IPS-15b (cell line): ENCODE measurements around the gene PAF1.

Experiments used
- H3K27me3 ChIP-seq: one replicate; pipeline ENCODE4 v1.6.1; 2013; ENCODE audit warnings: low read length; ENCODE audit not compliant: control insufficient read depth, insufficient read depth
- H3K36me3 ChIP-seq: one replicate; pipeline ENCODE4 v1.6.1; 2013; ENCODE audit warnings: low read length; ENCODE audit not compliant: control insufficient read depth, insufficient read depth
- H3K4me1 ChIP-seq: one replicate; pipeline ENCODE4 v1.6.1; 2013; ENCODE audit warnings: mild to moderate bottlenecking, low read length; ENCODE audit not compliant: control insufficient read depth, insufficient read depth
- H3K4me3 ChIP-seq: one replicate; pipeline ENCODE4 v1.5.1; 2013; ENCODE audit warnings: low read depth, low read length
- H3K9ac ChIP-seq: one replicate; pipeline ENCODE4 v1.6.1; 2013; ENCODE audit warnings: low read depth, mild to moderate bottlenecking, low read length
- H3K9me3 ChIP-seq: one replicate; pipeline ENCODE4 v1.6.1; 2013; ENCODE audit warnings: mild to moderate bottlenecking, low read length; ENCODE audit not compliant: control insufficient read depth, insufficient read depth

PAF1 gene

DNA sequence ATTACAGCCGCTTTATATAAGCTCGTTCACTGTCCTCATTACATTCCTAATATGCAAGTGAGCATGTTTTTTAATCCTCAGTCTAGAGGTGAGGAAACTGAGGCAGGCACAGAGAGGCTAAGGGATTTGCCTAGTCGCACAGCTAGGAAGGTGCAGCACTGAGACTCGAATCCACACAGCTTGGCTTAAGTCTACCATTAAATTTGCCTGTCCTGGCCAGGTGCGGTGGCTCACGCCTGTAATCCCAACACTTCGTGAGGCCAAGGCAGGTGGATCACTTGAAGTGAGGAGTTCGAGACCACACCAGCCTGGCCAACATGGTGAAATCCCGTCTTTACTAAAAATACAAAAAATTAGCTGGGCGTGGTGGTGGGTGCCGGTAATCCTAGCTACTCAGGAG is 36.8 kb upstream of the PAF1 start:
- no peak overlapping the region for H3K4me3 ChIP-seq

DNA sequence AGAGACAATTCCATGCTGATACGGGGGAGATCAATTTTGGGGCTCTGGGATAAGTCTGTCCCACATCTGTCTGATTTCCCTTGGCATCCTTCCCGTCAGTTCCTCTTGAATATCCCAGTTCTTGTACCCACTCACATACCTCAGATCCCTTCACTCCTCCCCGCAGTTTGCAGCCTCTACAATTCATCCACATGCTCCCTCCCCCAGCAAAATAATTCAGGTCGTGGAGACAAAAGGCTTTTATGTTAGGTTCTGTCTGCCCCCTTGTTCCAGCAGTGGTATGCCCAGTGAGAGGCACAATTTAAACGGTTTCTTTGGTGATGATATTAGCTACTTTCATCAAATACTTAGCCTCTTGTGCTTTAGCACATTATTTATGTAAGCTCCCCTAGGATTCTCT is 35.3 kb upstream of the PAF1 start:
- H3K4me1 ChIP-seq = peaks cover 15% of the 10 kb centered on the region
- H3K27me3 ChIP-seq = no peaks in the 10 kb centered on the region
- H3K9ac ChIP-seq = no peak overlapping the region
- H3K4me3 ChIP-seq = no peak overlapping the region
- H3K9me3 ChIP-seq = no peaks in the 10 kb centered on the region
- peaks cover 20% of the 10 kb centered on the region for H3K36me3 ChIP-seq

More for the DNA sequence above, 36.8 kb upstream of the PAF1 start:
- no peak overlapping the region for H3K9ac ChIP-seq
- H3K4me1 ChIP-seq = peaks cover 15% of the 10 kb centered on the region
- H3K9me3 ChIP-seq = no peaks in the 10 kb centered on the region
- H3K27me3 ChIP-seq = no peaks in the 10 kb centered on the region
- peaks cover 19% of the 10 kb centered on the region for H3K36me3 ChIP-seq

DNA sequence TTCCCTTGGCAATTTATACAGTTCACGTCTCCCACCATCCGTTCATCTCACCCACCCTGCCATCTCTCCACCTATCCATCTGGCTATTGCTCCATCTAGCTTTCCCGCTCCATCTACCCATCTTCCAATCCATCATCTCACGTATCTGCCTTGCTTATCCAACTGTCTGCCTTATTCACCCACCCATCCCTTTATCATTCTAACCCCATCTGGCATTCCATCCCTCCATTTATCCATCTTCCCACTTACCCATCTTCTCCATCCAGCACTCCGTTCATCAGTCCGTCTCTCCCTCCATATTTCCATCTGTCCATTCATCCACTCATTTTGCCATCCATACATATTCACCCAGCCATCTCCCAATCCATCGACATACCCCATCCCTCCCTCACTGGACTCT is 34.8 kb upstream of the PAF1 start:
- no peaks in the 10 kb centered on the region for H3K9me3 ChIP-seq
- H3K4me3 ChIP-seq = no peak overlapping the region
- no peaks in the 10 kb centered on the region for H3K27me3 ChIP-seq
- peaks cover 11% of the 10 kb centered on the region for H3K4me1 ChIP-seq
- peaks cover 21% of the 10 kb centered on the region for H3K36me3 ChIP-seq
- H3K9ac ChIP-seq = no peak overlapping the region

DNA sequence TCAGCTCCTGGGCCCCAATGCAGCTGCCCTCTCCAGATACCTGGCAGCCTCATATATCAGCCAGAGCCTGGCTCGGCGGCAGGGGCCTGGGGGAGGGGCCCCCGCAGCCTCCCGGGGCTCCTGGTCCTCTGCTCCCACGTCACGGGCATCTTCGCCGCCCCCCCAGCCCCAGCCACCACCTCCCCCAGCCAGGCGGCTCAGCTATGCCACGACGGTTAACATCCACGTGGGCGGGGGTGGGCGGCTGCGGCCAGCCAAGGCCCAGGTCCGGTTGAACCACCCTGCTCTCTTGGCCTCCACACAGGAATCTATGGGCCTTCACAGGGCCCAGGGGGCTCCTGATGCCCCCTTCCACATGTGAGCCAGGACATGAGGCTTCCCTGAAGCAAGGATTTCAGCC is 34.0 kb upstream of the PAF1 start:
- no peak overlapping the region for H3K9ac ChIP-seq
- no peak overlapping the region for H3K4me3 ChIP-seq
- H3K9me3 ChIP-seq = no peaks in the 10 kb centered on the region
- no peaks in the 10 kb centered on the region for H3K27me3 ChIP-seq
- peaks cover 10% of the 10 kb centered on the region for H3K4me1 ChIP-seq
- H3K36me3 ChIP-seq = peaks cover 28% of the 10 kb centered on the region

DNA sequence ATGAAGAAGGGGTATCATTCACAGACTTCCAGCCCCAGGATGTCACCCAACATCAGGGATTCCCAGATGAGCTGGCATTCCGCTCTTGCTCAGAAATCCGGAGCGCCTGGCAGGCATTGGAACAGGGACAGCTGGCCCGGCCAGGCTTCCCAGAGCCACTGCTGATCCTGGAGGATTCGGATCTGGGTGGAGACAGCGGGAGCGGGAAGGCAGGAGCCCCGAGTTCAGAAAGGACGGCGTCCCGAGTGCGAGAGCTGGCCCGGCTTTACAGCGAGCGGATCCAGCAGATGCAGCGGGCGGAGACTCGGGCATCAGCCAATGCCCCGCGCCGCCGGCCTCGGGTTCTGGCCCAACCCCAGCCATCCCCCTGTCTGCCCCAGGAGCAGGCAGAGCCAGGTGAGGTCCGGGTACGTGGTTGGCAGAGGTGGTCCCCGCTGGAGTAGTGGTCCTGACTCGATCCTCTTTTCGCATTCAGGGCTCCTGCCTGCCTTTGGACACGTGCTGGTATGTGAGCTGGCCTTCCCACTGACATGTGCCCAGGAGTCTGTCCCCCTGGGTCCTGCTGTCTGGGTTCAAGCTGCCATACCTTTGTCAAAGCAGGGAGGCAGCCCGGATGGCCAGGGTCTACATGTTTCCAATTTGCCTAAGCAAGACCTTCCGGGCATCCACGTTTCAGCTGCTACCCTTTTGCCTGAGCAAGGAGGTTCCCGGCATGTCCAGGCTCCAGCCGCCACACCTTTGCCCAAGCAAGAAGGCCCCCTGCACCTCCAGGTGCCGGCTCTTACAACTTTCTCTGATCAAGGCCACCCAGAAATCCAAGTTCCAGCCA is 32.6 kb upstream of the PAF1 start:
- H3K36me3 ChIP-seq = peaks cover 36% of the 10 kb centered on the region
- H3K4me3 ChIP-seq = no peak overlapping the region
- H3K4me1 ChIP-seq = peaks cover 5% of the 10 kb centered on the region
- H3K9me3 ChIP-seq = no peaks in the 10 kb centered on the region
- H3K27me3 ChIP-seq = no peaks in the 10 kb centered on the region
- no peak overlapping the region for H3K9ac ChIP-seq

DNA sequence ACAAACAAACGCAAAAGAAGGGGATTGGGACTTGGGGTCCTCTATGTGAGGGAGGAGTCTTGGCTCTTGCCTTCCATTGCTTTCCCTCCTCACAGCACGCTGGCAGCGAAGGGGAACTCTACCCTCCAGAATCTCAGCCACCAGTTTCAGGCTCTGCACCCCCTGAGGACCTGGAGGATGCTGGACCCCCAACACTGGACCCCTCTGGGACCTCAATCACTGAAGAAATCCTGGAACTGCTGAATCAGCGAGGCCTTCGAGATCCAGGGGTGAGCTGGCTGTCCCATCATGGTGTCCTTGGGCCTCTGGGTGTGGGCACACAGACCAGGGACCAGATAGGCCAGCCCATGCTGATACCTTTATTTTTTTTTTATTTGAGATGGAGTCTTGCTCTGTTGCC is 31.1 kb upstream of the PAF1 start:
- Histone ChIP-seq H3K4me3 (no peak overlapping the region), H3K9ac (no peak overlapping the region), H3K27me3 (no peaks in the 10 kb centered on the region), H3K9me3 (no peaks in the 10 kb centered on the region), H3K4me1 (no peaks in the 10 kb centered on the region), H3K36me3 (peaks cover 43% of the 10 kb centered on the region)

DNA sequence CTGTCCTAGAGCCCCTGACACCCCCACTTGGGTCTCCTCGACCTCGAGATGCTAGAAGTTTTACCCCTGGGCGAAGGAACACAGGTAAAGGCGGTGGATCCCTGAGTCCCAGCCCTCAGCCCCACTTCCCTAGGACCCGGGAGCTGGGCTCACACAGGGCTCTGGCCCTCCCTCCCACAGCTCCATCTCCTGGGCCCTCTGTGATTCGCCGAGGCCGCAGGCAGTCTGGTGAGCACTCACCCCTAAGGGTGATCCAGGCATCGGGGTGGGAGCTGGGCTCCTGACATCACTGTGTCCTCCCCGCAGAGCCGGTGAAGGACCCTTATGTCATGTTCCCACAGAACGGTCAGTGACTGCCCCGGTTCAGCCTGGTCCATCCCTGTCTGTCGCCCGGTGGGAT is 29.9 kb upstream of the PAF1 start:
- H3K4me1 ChIP-seq = no peaks in the 10 kb centered on the region
- H3K9me3 ChIP-seq = no peaks in the 10 kb centered on the region
- H3K27me3 ChIP-seq = no peaks in the 10 kb centered on the region
- H3K4me3 ChIP-seq = no peak overlapping the region
- peaks cover 51% of the 10 kb centered on the region for H3K36me3 ChIP-seq
- H3K9ac ChIP-seq = no peak overlapping the region

DNA sequence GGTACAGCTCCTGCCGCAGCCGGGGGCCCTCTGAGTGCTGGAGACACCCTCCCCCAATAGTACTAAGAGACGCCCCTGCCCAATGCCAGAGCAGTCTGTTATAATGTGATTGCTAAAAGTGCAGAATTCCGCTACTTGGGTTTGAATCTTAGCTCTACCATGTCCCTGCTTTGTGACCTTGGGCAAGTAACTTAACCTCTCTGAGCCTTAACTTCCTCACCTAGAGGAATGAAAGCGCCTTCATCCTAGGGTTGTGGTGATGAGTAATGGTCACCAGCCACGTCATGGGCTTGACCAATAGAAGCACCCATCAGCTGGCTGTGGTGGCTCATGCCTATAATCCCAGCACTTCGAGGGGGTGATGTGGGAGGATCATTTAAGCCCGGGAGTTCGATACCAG is 28.1 kb upstream of the PAF1 start:
- Histone ChIP-seq H3K36me3 (peaks cover 43% of the 10 kb centered on the region), H3K9me3 (no peaks in the 10 kb centered on the region), H3K27me3 (no peaks in the 10 kb centered on the region), H3K9ac (no peak overlapping the region), H3K4me1 (peaks cover 5% of the 10 kb centered on the region), H3K4me3 (no peak overlapping the region)

DNA sequence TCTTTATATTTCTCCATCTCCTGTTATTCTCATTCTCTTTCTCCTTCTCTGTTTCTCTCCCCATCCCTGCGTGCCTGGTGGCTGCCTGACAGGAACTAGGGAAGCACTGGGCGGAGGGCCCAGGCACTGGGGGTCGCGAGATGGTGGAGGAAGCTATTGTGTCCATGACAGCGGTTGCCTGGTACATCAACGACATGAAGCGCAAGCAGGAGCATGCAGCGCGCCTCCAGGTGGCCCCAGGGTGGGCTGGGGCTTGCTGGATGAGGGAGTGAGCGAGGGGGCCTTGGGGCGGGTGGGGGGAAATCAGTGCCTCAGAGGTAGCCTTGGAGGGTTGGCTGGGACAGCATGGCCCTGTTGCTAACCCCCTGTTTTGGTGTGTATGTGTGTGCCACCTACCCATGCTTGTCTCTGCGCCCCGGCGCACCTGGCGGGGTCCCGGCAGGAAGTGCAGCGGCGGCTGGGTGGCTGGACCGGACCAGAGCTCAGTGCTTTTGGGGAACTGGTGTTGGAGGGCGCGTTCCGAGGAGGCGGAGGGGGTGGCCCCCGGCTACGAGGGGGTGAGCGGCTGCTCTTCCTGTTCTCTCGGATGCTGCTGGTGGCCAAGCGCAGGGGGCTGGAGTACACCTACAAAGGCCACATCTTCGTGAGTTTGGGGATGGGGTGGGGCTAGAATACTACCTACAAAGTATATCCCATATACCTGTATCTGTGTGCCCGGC is 26.7 kb upstream of the PAF1 start:
- H3K9ac ChIP-seq = no peak overlapping the region
- H3K27me3 ChIP-seq = no peaks in the 10 kb centered on the region
- peaks cover 5% of the 10 kb centered on the region for H3K4me1 ChIP-seq
- H3K4me3 ChIP-seq = no peak overlapping the region
- no peaks in the 10 kb centered on the region for H3K9me3 ChIP-seq
- peaks cover 37% of the 10 kb centered on the region for H3K36me3 ChIP-seq

DNA sequence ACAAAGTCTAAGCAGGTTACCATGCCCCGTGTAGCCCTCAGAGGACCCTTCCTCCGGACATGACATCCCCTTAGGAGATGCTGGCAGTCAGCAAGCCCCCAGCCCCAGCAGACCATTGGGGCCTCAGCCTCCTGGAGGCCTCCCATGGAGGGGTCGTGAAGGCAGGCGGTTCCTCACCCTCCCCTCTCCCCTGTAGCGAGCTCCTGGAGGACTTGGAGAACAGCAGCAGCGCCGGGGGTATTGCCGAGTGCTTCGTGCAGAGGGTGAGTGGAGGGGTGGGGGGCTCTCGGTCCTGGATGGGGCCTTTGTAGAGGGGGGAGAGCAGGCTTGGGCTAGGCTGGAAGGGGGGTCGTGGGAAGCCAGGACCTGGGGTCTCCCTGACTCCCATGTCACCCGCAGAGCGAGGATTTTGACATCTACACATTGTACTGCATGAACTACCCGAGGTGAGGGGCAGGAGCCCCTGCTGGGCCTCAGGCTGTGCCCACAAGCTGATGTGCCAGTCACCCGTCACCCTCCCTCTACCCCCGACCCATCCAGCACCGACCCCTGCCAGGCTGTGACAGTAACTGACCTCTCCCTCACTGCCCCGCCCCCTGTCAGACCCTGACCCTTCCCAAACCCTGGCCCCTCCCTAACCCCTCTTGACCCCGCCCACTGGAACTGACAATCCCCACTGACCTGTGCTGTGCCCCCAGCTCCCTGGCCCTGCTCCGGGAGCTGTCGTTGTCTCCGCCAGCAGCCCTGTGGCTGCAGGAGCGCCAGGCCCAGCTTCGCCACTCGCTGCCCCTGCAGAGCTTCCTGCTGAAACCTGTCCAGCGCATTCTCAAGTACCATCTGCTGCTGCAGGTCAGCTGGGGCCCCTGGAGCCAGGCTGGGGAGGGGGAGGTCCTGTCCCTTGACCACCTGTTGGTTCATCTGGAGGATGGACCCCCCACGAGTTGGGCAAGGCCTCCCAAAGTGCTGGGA is 25.5 kb upstream of the PAF1 start:
- Histone ChIP-seq H3K9ac (no peak overlapping the region), H3K4me1 (peaks cover 7% of the 10 kb centered on the region), H3K36me3 (peaks cover 34% of the 10 kb centered on the region), H3K27me3 (no peaks in the 10 kb centered on the region), H3K4me3 (no peak overlapping the region), H3K9me3 (no peaks in the 10 kb centered on the region)
